GM21423 (cell line): Measurements from ENCODE around the gene VPS4A.
A peak's percentile ranks its signal among the peaks of the same experiment; 100 is the strongest.
"Not testable (repeated sequence)": the region's sequence is repeated elsewhere in the genome, so short reads cannot be mapped to it uniquely, and the experiment has no call there.

Experiments used
- ATAC-seq: cut with Tn5 transposase; IDR thresholded peaks from one replicate; pipeline ENCODE4 v1.9.1; 2021; ENCODE audit warnings: mild to moderate bottlenecking, moderate library complexity; ENCODE audit not compliant: unreplicated experiment

The VPS4A gene

GRCh38 chr16:69326172-69326873, 15.2 kb downstream of the VPS4A start:
- ATAC-seq, result no peak

DNA sequence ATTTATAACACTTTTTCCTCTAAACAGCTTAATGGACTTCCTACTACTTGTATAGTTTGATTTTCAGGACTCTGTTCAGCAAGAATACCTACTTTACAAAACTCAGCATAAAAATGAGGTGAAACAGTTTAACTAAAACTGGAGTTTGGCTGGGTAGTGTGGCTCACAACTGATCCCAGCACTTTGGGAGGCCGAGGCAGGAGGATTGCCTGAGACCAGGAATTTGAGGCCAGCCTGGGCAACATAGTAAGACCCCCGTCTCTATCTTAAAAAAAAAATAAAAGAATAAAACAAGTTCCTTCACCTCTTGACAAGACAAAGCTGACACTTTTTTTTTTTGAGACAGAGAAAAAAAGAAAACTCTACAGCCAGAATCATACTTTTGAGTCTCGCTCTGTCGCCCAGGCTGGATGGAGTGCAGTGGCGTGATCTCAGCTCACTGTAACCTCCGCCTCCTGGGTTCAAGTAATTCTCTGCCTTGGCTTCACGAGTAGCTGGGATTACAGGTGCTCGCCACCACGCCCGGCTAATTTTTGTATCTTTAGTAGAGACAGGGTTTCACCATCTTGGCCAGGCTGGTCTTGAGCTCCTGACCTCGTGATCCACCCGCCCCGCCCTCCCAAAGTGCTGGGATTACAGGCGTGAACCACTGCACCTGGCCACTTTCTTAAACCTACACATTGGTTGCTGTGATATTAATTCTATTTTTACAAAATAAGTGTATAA, 16.6 kb downstream of the VPS4A start:
- ATAC-seq, result no peak

GRCh38 chr16:69328854-69329316, 17.7 kb downstream of the VPS4A start:
- no peak for ATAC-seq

DNA sequence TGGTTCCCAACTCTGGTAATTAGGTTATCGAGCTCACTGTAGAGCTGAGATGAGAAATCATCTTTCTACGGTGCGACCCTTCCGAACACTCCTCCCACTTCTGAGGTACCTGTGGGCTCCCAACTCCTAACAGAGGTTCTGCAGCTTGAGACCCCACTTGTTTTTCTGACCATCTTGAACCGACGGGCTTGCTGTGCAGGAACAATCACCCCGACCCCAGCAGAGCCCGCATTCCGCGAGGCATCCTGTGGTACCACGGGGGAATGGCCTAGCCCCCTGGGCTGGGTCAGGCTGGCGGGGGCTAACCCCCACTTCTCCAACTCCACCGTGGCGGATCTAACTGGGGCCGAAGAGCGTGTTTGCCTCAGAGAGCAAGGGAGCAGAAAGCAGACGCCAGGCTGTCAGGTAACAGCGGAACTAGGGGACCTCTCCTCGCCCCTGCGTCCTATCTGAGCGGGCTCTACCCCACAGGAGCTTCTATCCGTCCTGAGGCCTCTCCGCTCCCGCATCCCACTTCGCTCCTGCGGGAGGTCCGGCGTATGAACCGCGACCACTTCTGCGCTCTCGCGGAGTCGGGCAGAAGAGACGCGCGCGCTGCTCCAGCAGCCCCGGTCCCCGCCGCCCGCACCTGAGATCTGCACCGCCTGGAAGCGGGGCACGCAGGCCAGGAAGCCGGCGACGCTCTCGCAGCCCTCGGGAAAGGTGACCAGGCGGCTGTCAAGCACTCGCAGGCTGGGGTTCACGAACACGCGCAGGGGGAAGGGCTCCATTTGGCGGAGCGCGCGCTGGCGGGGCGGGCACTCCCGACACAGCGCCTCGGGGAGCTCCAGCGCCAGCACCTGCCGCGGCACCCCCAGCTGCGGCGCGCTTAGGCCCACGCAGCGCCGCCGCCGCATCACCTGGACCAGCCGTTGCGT, 18.5 kb downstream of the VPS4A start:
- ATAC-seq, result peak; percentile 30

- peak; percentile 91 for ATAC-seq
Measured at GRCh38 chr16:69330286-69331109, 19.3 kb downstream of the VPS4A start, which contains the start of gene PDF. Gene PDF (minus strand): TSS chr16:69330588. CDS start chr16:69330570, 18 bp downstream.

- no peak for ATAC-seq
Measured at GRCh38 chr16:69334696-69335095, 23.5 kb downstream of the VPS4A start.

DNA sequence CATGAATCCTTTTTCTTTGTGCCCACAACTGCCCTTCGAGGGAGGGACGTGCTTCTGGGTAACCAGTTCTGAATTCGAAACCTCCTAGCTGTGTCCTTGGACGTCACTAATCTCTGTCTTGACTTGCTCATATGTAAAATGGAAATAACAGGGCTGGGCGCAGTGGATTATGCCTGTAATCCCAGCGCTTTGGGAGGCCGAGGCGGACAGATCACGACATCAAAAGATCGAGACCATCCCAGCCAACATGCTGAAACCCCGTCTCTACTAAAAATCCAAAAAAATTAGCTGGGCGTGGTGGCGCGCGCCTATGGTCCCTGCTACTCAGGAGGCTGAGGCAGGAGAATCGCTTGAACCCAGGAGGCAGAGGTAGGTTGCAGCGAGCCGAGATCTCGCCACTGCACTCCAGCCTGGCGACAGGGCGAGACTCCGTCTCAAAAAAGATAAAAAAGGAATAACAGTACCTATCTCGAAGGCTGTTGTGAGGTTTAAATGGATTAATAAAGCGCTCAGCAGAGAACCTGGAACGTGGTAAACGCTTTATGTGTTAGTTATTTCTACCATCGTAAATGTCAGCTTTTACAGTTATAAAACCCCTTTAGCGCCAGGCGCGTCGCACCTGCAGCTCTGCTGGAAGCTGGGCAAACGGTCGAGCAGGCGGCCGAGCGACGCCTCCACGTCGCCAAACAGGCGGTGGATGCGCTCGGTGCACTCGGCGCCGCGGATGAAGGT, 27.6 kb downstream of the VPS4A start:
- ATAC-seq, result no peak

DNA sequence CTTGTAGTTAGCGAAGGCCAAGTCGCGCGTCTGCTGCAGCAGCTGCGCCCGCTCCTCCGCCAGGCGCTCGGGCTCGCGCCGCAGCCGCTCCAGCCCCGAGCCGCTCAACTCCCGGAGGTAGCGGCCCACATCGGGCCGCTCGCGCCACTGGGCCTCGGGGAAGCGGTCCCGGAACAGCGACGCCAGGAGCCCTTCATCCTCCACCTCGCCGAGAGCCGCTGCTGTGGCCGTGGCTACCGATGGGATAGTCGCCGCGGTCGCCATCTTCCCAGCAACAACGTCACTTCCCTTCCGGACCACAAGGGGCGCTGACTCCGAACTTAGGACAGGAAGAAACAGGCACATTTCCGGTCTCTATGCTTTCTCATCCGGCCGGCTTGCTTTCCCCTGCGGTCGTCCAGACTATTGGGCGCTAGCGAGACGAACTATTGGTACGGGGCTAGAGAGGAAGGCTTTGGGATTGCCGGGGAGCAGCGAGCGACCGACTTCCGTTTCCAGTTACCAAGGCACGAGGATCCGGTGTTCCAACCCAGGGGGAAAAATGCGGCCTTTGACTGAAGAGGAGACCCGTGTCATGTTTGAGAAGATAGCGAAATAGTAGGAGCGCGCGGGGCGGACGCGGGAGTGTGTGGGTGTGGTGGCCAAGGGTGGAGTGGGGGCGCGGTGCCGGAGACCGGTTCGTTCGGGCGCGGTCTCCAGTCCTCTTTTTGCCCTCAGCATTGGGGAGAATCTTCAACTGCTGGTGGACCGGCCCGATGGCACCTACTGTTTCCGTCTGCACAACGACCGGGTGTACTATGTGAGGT, 28.3 kb downstream of the VPS4A start, which contains the start of the genes COG8 and NIP7:
COG8 (minus strand) TSS at position 276 of the 806 bp plus-strand sequence; CDS start at position 264, 12 bp downstream.
NIP7 (plus strand) TSS at position 484 of the 806 bp plus-strand sequence; CDS start at position 542, 58 bp downstream.
- peak; percentile 94 for ATAC-seq

GRCh38 chr16:69340095-69340644, 29.0 kb downstream of the VPS4A start:
- no peak for ATAC-seq

GRCh38 chr16:69344171-69344570, 33.0 kb downstream of the VPS4A start:
- ATAC-seq, result no peak

DNA sequence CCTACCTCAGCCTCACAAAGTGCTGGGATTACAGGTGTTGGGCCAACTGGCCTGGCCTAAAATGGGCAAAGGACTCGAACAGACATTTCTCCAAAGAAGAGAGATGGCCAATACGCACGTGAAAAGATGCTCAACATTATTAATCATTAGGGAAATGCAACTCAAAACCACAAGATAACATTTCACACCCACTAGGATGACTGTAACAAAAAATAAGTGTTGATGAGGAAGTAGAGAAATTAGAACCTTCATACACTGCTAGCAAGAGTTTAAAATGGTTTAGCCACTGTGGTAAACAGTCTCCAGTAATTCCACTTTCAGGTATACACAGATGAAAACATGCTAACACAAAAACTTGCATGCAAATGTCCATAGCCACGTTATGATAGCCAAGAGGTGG, 34.8 kb downstream of the VPS4A start:
- no peak for ATAC-seq

DNA sequence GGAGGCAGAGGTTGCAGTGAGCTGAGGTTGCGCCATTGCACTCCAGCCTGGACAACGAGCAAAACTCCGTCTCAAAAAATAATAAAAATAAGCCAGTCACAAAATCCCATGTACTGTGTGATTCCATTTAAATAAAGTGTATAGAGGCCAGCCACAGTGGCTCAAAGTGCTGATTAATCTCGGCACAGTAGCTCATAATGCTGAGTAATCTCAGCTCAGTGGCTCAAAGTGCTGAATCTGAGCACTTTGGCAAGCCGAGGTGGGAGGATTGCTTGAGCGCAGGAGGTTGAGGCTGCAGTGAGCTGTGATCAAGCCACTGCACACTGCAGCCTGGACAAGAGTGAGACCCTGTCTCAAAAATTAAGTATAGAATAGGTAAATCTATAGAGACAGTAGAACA, 35.5 kb downstream of the VPS4A start:
- no peak for ATAC-seq

GRCh38 chr16:69348222-69348621, 37.1 kb downstream of the VPS4A start:
- ATAC-seq, result no peak

GRCh38 chr16:69349536-69349935, 38.4 kb downstream of the VPS4A start:
- no peak for ATAC-seq

DNA sequence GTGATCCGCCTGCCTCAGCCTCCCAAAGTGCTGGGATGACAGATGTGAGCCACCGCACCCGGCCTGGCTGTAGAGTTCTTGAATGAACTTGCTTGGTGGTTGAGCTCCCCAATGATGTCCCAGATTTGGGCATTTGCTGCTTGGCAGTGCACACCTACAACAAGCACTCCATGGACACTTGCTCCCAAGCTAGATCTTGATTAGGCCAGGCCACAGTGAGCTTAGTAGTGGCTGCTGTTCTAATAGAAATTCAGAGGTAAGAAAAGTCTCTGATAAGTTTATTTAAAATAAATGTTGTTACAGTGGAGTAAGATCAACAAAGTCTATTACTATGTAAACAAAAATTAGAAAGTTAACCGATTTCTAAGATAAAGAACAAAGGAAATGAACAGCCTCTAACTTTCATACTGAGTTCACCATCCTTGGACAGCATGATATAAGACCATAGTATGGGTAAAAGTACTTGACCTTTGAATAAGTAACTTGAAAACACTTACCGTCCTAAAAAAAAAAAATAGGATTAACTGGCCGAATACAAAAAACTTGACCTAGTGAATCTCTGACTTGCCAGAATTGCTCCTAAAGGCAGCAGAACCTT, 39.5 kb downstream of the VPS4A start:
- no peak for ATAC-seq

DNA sequence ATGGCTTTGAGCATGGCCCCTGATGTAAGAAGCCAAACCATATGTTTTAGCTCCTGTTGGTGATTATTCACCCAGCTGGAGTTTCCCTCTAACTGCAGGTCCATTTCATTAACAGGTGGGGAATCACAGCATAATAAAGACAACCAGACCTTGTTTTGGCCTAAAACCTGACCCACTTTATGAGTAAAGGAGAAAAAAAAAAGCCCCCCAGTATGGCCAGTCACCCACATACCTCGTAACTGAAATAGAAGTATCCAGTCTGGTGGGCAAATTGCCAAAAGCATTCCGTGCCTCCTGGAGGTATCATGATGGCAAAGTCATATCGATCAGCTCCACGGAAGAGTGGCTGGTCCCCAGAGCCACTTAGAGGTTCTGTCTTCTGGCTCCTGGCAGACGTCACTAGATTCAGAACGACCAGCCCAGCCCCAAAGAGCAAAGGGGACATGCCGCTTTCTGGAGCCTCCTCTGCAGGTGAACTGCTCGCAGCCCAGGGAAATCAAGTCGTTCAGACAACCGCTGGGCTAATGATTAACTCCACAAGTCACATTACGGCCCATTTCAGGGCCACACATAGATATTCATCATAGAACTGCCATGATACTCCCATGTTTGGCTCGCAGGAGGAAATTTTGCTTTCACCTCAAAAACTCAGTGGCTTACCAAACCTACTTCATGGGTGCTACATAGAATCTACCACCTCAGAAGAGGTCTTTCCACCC, 40.3 kb downstream of the VPS4A start, which contains the start of gene TMED6:
TMED6 (minus strand) TSS at position 478 of the 719 bp plus-strand sequence; CDS start at position 445, 33 bp downstream.
- ATAC-seq, result no peak

DNA sequence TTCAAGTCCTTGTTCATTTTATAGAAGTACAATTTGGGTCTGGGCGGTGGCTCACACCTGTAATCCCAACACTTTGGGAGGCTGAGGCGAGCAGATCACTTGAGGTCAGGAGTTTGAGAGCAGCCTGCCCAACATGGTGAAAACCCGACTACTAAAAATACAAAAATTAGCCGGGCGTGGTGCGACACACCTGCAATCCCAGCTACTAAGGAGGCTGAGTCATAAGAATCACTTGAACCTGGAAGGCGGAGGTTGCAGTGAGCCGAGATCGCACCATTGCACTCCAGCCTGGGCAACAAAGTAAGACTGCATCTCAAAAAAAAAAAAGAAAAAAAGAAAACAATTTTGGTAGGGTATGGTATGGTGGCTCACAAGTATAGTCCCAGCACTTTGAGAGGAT, 48.9 kb downstream of the VPS4A start:
- not testable (repeated sequence) for ATAC-seq
